Mesenchymal stem cell (in vitro differentiated cells and primary cell): Measurements from ENCODE around the gene RAD51B.

ENCODE experiments used
- DNase-seq: peaks from one replicate; pipeline ENCODE4 v3.0.0-alpha.2; 2013
- H2AFZ ChIP-seq: one replicate; pipeline ENCODE4 v1.6.1; 2013; ENCODE audit warnings: low read depth, mild to moderate bottlenecking, control low read depth, inconsistent platforms, low read length, moderate library complexity
- H2AK5ac ChIP-seq: 2 replicates; pipeline ENCODE4 v1.6.1; 2013; ENCODE audit warnings: low read length, moderate library complexity, mild to moderate bottlenecking, inconsistent platforms; ENCODE audit not compliant: severe bottlenecking
- H2BK120ac ChIP-seq: one replicate; pipeline ENCODE4 v1.6.1; 2013; ENCODE audit warnings: low read depth, mild to moderate bottlenecking, inconsistent platforms, low read length, moderate library complexity
- H2BK12ac ChIP-seq, 2 experiments: one replicate each; pipeline ENCODE4 v1.6.1; 2013; ENCODE audit warnings: inconsistent platforms in 2 of 2, low read length in 2 of 2, mild to moderate bottlenecking in 2 of 2, moderate library complexity in 2 of 2, control low read depth in 1 of 2
- H2BK15ac ChIP-seq: one replicate; pipeline ENCODE4 v1.6.1; 2013; ENCODE audit warnings: mild to moderate bottlenecking, low read depth, inconsistent platforms; ENCODE audit not compliant: poor library complexity, severe bottlenecking
- H2BK5ac ChIP-seq: 2 replicates; pipeline ENCODE4 v1.6.1; 2013; ENCODE audit warnings: low read depth, mild to moderate bottlenecking, low read length, control low read depth, inconsistent platforms; ENCODE audit not compliant: poor library complexity, severe bottlenecking
- H3K14ac ChIP-seq, 2 experiments: one replicate each; pipeline ENCODE4 v1.6.1; 2013; ENCODE audit warnings: inconsistent platforms in 2 of 2, low read length in 2 of 2, control low read depth in 1 of 2, mild to moderate bottlenecking in 1 of 2, moderate library complexity in 1 of 2
- H3K18ac ChIP-seq, 2 experiments: one replicate each; pipeline ENCODE4 v1.6.1; 2013; ENCODE audit warnings: inconsistent platforms in 2 of 2, low read length in 2 of 2, control low read depth in 1 of 2, low read depth in 1 of 2, mild to moderate bottlenecking in 1 of 2
- H3K23ac ChIP-seq, 2 experiments: one replicate each; pipeline ENCODE4 v1.6.1; 2013; ENCODE audit warnings: inconsistent platforms in 2 of 2, low read length in 2 of 2, mild to moderate bottlenecking in 2 of 2, moderate library complexity in 2 of 2, control low read depth in 1 of 2
- H3K27ac ChIP-seq: 2 replicates; pipeline ENCODE4 v1.5.1; 2013; ENCODE audit warnings: mild to moderate bottlenecking, moderate library complexity, low read length, control low read depth, inconsistent platforms; ENCODE audit not compliant: poor library complexity, severe bottlenecking
- H3K27me3 ChIP-seq, 2 experiments: 2 replicates each; pipeline versions ENCODE4 v1.6.1 to v1.7.0; 2013; ENCODE audit warnings: low read length in 2 of 2, mild to moderate bottlenecking in 2 of 2, moderate library complexity in 2 of 2, control low read depth in 1 of 2, inconsistent platforms in 1 of 2; ENCODE audit not compliant: control insufficient read depth in 1 of 2, insufficient read depth in 1 of 2
- H3K36me3 ChIP-seq, 2 experiments: 2 replicates each; pipeline versions ENCODE4 v1.6.1 to v1.7.0; 2013; ENCODE audit warnings: low read length in 2 of 2, control low read depth in 1 of 2, inconsistent platforms in 1 of 2, low read depth in 1 of 2, mild to moderate bottlenecking in 1 of 2; ENCODE audit not compliant: insufficient read depth in 2 of 2, control insufficient read depth in 1 of 2
- H3K4ac ChIP-seq, 2 experiments: one replicate each; pipeline ENCODE4 v1.6.1; 2013; ENCODE audit warnings: inconsistent platforms in 2 of 2, low read length in 2 of 2, mild to moderate bottlenecking in 2 of 2, moderate library complexity in 2 of 2, control low read depth in 1 of 2, low read depth in 1 of 2
- H3K4me1 ChIP-seq: 2 replicates; pipeline ENCODE4 v1.6.1; 2013; ENCODE audit warnings: low read depth, low read length, control low read depth; ENCODE audit not compliant: control insufficient read depth, insufficient read depth
- H3K4me2 ChIP-seq: 2 replicates; pipeline ENCODE4 v1.6.1; 2013; ENCODE audit warnings: low read length, mild to moderate bottlenecking, inconsistent platforms; ENCODE audit not compliant: poor library complexity, severe bottlenecking
- H3K4me3 ChIP-seq, 2 experiments: 2 replicates each; pipeline versions ENCODE4 v1.5.1 to v1.7.0; 2013; ENCODE audit warnings: low read length in 2 of 2, mild to moderate bottlenecking in 2 of 2, control low read depth in 1 of 2, low read depth in 1 of 2; ENCODE audit not compliant: insufficient read depth in 1 of 2
- H3K79me1 ChIP-seq: replicated peaks from 2 replicates; pipeline ENCODE4 v1.6.1; 2013; ENCODE audit warnings: mild to moderate bottlenecking, control low read depth, low read length, inconsistent platforms; ENCODE audit not compliant: poor library complexity, severe bottlenecking
- H3K9ac ChIP-seq: 2 replicates; pipeline ENCODE4 v1.7.0; 2013; ENCODE audit warnings: mild to moderate bottlenecking, low read length, moderate library complexity
- H3K9me3 ChIP-seq: 2 replicates; pipeline ENCODE4 v1.7.0; 2013; ENCODE audit warnings: mild to moderate bottlenecking, low read length; ENCODE audit not compliant: control insufficient read depth
- H4K8ac ChIP-seq: one replicate; pipeline ENCODE4 v1.6.1; 2013; ENCODE audit warnings: inconsistent platforms, mild to moderate bottlenecking, low read length, moderate library complexity
- H4K91ac ChIP-seq: one replicate; pipeline ENCODE4 v1.6.1; 2013; ENCODE audit warnings: mild to moderate bottlenecking, low read length, inconsistent platforms
- WGBS: methylation state at CpG from one replicate; pipeline ENCODE4 v1.1.7; 2013; ENCODE audit warnings: mixed read lengths; 5-methylcytosine and 5-hydroxymethylcytosine counted together

Gene RAD51B

GRCh38 chr14:68593806-68594536 is 774.4 kb downstream of the RAD51B start:
- Histone ChIP-seq H3K4ac (peak overlapping the region; percentile 40 to 97), H3K4me1 (peaks cover 17% of the 10 kb centered on the region), H3K36me3 (no peaks in the 10 kb centered on the region), H3K27ac (no peak overlapping the region), H2AK5ac (no peak overlapping the region), H3K9me3 (no peaks in the 10 kb centered on the region), H3K4me2 (no peak overlapping the region), H3K4me3 (no peak overlapping the region), H4K8ac (peak overlapping the region; percentile 21), H2BK12ac (peak overlapping the region; percentile 98 to 100), H3K14ac (no peak overlapping the region), H3K18ac (peak overlapping the region; percentile 83 to 96), H3K79me1 (no peaks in the 10 kb centered on the region), H2BK5ac (no peak overlapping the region), H3K27me3 (no peaks in the 10 kb centered on the region), H3K23ac (no peak overlapping the region), H4K91ac (peak overlapping the region; percentile 45), H3K9ac (no peak overlapping the region), H2BK120ac (peak overlapping the region; percentile 65), H2AFZ (no peak overlapping the region), H2BK15ac (no peak overlapping the region)
- peak; percentile 73 for DNase-seq
- WGBS: 4% methylated on average over 5 of the region's 9 CpGs

- Histone ChIP-seq H3K36me3 (no peaks in the 10 kb centered on the region), H3K4me1 (peaks cover 15% of the 10 kb centered on the region), H2BK5ac (no peak overlapping the region), H3K27ac (peak overlapping the region; percentile 1), H2BK120ac (peak overlapping the region; percentile 65), H2AK5ac (peak overlapping the region; percentile 94), H2BK12ac (peak overlapping the region; percentile 98 to 100), H3K27me3 (no peaks in the 10 kb centered on the region), H3K9ac (no peak overlapping the region), H3K4ac (peak overlapping the region; percentile 92 to 97), H4K8ac (peak overlapping the region; percentile 93), H2AFZ (no peak overlapping the region), H3K79me1 (no peaks in the 10 kb centered on the region), H3K4me3 (no peak overlapping the region), H3K4me2 (no peak overlapping the region), H3K18ac (peak overlapping the region; percentile 86 to 96), H3K14ac (peak overlapping the region in 1 of 2 experiments; percentile 44), H3K9me3 (no peaks in the 10 kb centered on the region), H2BK15ac (peak overlapping the region; percentile 73), H3K23ac (no peak overlapping the region), H4K91ac (peak overlapping the region; percentile 99)
- DNase-seq: no peak
- 93% methylated on average over 6 of the region's 6 CpGs for WGBS
Measured at GRCh38 chr14:68594737-68595380, 775.3 kb downstream of the RAD51B start.

GRCh38 chr14:68596211-68596610 is 776.6 kb downstream of the RAD51B start:
- no peak overlapping the region for H3K14ac ChIP-seq
- H3K4ac ChIP-seq: no peak overlapping the region
- H3K18ac ChIP-seq: peak overlapping the region; percentile 47 to 97
- H2BK12ac ChIP-seq: peak overlapping the region; percentile 96 to 100
- no peaks in the 10 kb centered on the region for H3K36me3 ChIP-seq
- H3K23ac ChIP-seq: no peak overlapping the region
- DNase-seq: no peak
- H2BK5ac ChIP-seq: no peak overlapping the region
- no peak overlapping the region for H3K9ac ChIP-seq
- WGBS: 91% methylated on average over 7 of the region's 7 CpGs
- H3K27ac ChIP-seq: no peak overlapping the region
- H3K27me3 ChIP-seq: no peaks in the 10 kb centered on the region
- H2BK120ac ChIP-seq: peak overlapping the region; percentile 52
- H3K4me2 ChIP-seq: no peak overlapping the region
- H3K9me3 ChIP-seq: no peaks in the 10 kb centered on the region
- no peak overlapping the region for H4K91ac ChIP-seq
- no peak overlapping the region for H2BK15ac ChIP-seq
- H3K4me3 ChIP-seq: no peak overlapping the region
- H2AFZ ChIP-seq: no peak overlapping the region
- H4K8ac ChIP-seq: no peak overlapping the region
- no peak overlapping the region for H2AK5ac ChIP-seq
- no peaks in the 10 kb centered on the region for H3K79me1 ChIP-seq
- peaks cover 15% of the 10 kb centered on the region for H3K4me1 ChIP-seq

- WGBS: 92% methylated on average over 10 of the region's 10 CpGs
Measured at GRCh38 chr14:68596701-68597100, 777.1 kb downstream of the RAD51B start.

More at GRCh38 chr14:68596701-68597100, 777.1 kb downstream of the RAD51B start:
- H3K23ac ChIP-seq: no peak overlapping the region
- H3K27me3 ChIP-seq: no peaks in the 10 kb centered on the region
- peak; percentile 24 for DNase-seq
- peak overlapping the region; percentile 77 to 94 for H3K4ac ChIP-seq
- no peak overlapping the region for H3K9ac ChIP-seq
- H2BK5ac ChIP-seq: no peak overlapping the region
- no peak overlapping the region for H2BK120ac ChIP-seq
- H3K27ac ChIP-seq: no peak overlapping the region
- H3K4me1 ChIP-seq: peaks cover 15% of the 10 kb centered on the region
- H3K79me1 ChIP-seq: no peaks in the 10 kb centered on the region
- H2AK5ac ChIP-seq: no peak overlapping the region
- H3K18ac ChIP-seq: peak overlapping the region; percentile 47 to 97
- H3K36me3 ChIP-seq: no peaks in the 10 kb centered on the region
- no peak overlapping the region for H2AFZ ChIP-seq
- H2BK12ac ChIP-seq: peak overlapping the region; percentile 96 to 100
- no peaks in the 10 kb centered on the region for H3K9me3 ChIP-seq
- no peak overlapping the region for H2BK15ac ChIP-seq
- H3K4me2 ChIP-seq: no peak overlapping the region
- H3K14ac ChIP-seq: peak overlapping the region in 1 of 2 experiments; percentile 86
- peak overlapping the region; percentile 92 for H4K91ac ChIP-seq
- no peak overlapping the region for H3K4me3 ChIP-seq
- H4K8ac ChIP-seq: no peak overlapping the region
